MCF 10A (cell line): ENCODE results near the gene FRG2. TPM values are rescaled to one million over a fixed set of nuclear protein-coding genes. Genes with fewer than 3 reads are reported as not detected.
"Not testable (repeated sequence)": the region's sequence is repeated elsewhere in the genome, so short reads cannot be mapped to it uniquely, and the experiment has no call there.

Experiments
- BruUV-seq: library from RNA; stranded (reverse); fragments of 400-500 nt; replicated peaks from 2 replicates; lab custom pipeline; 2021; lab: Mats Ljungman, UMichigan
- CTCF ChIA-PET: fragments of 300-600 bp; sonication (Branson Sonifier 250); formaldehyde crosslinking; extraction: SDS; loops from one replicate; lab custom pipeline; 2021; ENCODE audit warnings: antibody characterized with exemption, inconsistent platforms; lab: Yijun Ruan, JAX
- POLR2A ChIA-PET: fragments of 300-600, 350-650 bp; sonication (Branson Sonifier 250); formaldehyde crosslinking; extraction: SDS; loops from one replicate; lab custom pipeline; 2020; ENCODE audit warnings: antibody characterized with exemption, inconsistent platforms; lab: Yijun Ruan, JAX
- DNase-seq: peaks from one replicate; pipeline ENCODE4 v3.0.0-alpha.2; 2018; ENCODE audit not compliant: unreplicated experiment
- H3K27ac Mint-ChIP-seq: one replicate; pipeline ENCODE4 v1.8.0; 2022; ENCODE audit warnings: mild to moderate bottlenecking, low read depth, mixed read lengths; ENCODE audit not compliant: unreplicated experiment
- H3K27me3 Mint-ChIP-seq: one replicate; pipeline ENCODE4 v1.8.0; 2022; ENCODE audit warnings: mixed read lengths; ENCODE audit not compliant: insufficient read depth, unreplicated experiment
- H3K36me3 Mint-ChIP-seq: one replicate; pipeline ENCODE4 v1.8.0; 2022; ENCODE audit warnings: mild to moderate bottlenecking, moderate library complexity, mixed read lengths; ENCODE audit not compliant: insufficient read depth, unreplicated experiment
- H3K4me1 Mint-ChIP-seq: one replicate; pipeline ENCODE4 v1.8.0; 2022; ENCODE audit warnings: mixed read lengths; ENCODE audit not compliant: insufficient read depth, unreplicated experiment
- H3K4me3 Mint-ChIP-seq: one replicate; pipeline ENCODE4 v1.8.0; 2022; ENCODE audit warnings: mild to moderate bottlenecking, moderate library complexity, mixed read lengths; ENCODE audit not compliant: unreplicated experiment
- H3K9me3 Mint-ChIP-seq: one replicate; pipeline ENCODE4 v1.8.0; 2022; ENCODE audit warnings: mixed read lengths; ENCODE audit not compliant: unreplicated experiment
- CTCF ChIP-seq: fragments of 200-600 bp; IDR thresholded peaks from one replicate; pipeline ENCODE4 v1.8.0; 2022; ENCODE audit warnings: antibody characterized with exemption, mild to moderate bottlenecking; ENCODE audit not compliant: unreplicated experiment
- intact Hi-C: fragments of 100-400 bp; cut with micrococcal nuclease; formaldehyde crosslinking; loops from 2 replicates; pipeline ENCODE4 v1.14.1; 2022
- total RNA-seq: library from RNA; stranded (reverse); gene quantifications from 2 replicates; pipeline ENCODE4 v1.2.3, GENCODE V29; 2022

FRG2 gene
- total RNA-seq, 1 experiment from 2014 or later: not detected

DNA sequence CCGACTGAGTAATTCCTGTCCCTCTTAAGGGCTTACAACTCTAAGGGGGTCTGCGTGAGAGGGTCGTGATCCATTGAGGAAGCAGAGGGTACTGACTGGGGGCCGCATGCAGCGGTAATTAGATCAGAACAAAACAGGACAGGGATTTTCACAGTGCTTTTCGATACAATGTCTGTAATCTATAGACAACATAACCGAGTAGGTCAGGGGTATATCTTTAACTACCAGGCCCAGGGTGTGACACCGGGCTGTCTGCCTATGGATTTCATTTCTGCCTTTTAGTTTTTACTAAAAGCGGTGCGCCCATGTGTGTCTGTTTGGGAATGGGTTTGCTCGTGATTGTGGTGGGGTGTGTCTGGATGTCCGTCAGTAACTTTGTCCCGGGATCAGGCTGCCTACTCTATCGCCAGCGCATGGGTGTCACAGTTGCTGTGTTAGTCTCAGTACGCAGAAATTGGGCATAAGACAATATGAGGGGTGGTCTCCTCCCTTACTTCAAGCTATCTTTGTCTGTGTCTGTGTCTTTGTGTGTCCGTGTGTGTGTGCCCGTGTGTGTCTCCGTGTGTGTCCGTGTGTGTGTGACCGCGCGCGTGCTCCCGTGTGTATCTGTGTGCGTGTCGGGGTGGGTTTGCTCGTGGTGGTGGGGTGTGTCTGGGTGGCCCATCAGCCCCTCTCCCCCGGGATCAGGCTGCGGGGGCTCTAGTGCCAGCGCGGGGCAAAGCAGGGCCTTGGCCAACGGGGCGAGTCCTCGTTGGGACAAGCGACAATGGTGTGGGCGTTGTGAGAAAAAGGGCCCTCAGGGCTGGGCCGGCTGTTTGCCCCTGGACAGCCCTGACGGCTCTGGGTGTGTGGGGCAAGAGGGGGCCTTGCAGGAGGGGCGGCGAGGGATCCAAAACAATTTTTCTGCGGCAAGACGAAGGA, 10.4 kb downstream of the FRG2 start:
- no peak for TF ChIP-seq CTCF
- Mint-ChIP-seq H3K9me3 (peaks cover 24% of the 10 kb centered on the region), H3K36me3 (no peaks in the 10 kb centered on the region), H3K4me1 (peaks cover 12% of the 10 kb centered on the region), H3K4me3 (no peak overlapping the region), H3K27me3 (peaks cover 11% of the 10 kb centered on the region), H3K27ac (no peak overlapping the region)
- no peak for DNase-seq
- intact Hi-C loops: no loop called here
- ChIA-PET CTCF (no interaction called here), POLR2A (no interaction called here)
- no TSS peak for BruUV-seq

DNA sequence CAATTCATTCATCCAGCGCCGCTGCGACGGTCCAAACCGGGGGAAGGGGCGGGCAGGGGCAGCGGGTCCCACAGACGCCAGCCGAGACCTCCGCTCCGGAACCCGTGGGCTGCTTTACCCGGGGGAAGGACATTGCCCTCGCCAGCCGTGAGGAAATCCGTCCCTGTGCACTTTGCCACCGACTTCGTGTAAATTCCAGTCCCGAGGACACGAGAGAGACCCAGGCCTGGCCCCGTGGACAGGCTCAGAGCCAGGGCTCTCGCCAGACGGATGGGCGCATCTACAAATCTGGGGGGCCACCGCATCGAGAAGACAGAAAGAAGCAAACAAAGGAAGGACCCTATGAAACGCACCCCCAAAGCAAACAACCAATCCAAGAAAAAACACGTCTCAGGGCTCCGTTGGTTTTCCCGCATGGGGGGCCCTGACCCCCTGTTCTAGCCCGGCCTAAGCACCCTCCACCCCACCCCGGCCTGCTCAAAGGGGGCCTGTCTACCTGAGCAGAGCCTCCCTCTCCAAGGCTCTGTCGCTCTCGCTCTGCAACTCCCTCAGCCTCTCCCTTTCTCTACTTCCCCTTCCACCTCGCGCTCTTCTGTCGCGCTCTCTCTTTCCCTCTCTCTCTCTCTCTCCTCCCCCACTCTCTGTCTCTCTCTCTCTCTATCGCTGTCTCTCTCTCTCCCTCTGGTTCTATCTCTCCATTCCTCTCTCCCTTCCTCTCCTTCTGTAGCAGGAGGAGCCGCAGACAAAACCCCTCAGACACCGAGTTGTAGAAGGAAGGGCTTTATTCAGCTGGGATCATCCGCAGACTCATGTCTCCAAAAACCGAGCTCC, 11.3 kb downstream of the FRG2 start:
- Mint-ChIP-seq H3K27ac (no peak overlapping the region), H3K36me3 (no peaks in the 10 kb centered on the region), H3K4me3 (no peak overlapping the region), H3K9me3 (peaks cover 24% of the 10 kb centered on the region), H3K27me3 (peaks cover 11% of the 10 kb centered on the region), H3K4me1 (peaks cover 6% of the 10 kb centered on the region)
- no TSS peak for BruUV-seq
- ChIA-PET POLR2A (no interaction called here), CTCF (no interaction called here)
- intact Hi-C loops: no loop called here
- no peak for TF ChIP-seq CTCF
- DNase-seq: no peak

GRCh38 chr4:190014771-190015537, 12.1 kb downstream of the FRG2 start:
- BruUV-seq: no TSS peak
- Mint-ChIP-seq H3K4me1 (peaks cover 6% of the 10 kb centered on the region), H3K27ac (no peak overlapping the region), H3K9me3 (peaks cover 24% of the 10 kb centered on the region), H3K36me3 (no peaks in the 10 kb centered on the region), H3K27me3 (peaks cover 9% of the 10 kb centered on the region), H3K4me3 (no peak overlapping the region)
- POLR2A ChIA-PET: no interaction called here
- DNase-seq: no peak
- CTCF ChIA-PET: no interaction called here
- no peak for TF ChIP-seq CTCF
- intact Hi-C loops: no loop called here

GRCh38 chr4:189989941-189990340, 37.1 kb downstream of the FRG2 start:
- BruUV-seq, POLR2A ChIA-PET, H3K27me3 Mint-ChIP-seq, CTCF ChIA-PET, H3K4me3 Mint-ChIP-seq, H3K4me1 Mint-ChIP-seq, H3K27ac Mint-ChIP-seq, H3K9me3 Mint-ChIP-seq, H3K36me3 Mint-ChIP-seq, DNase-seq, intact Hi-C loops: not testable (repeated sequence)
